NCI-H446 treated with DMSO at 0.1 percent for 48 hours (cell line): ENCODE results near the gene SH2D3A.

Experiments
- DNase-seq: peaks from one replicate; lab custom pipeline; 2025; lab: John Stamatoyannopoulos, UW

SH2D3A gene

DNA sequence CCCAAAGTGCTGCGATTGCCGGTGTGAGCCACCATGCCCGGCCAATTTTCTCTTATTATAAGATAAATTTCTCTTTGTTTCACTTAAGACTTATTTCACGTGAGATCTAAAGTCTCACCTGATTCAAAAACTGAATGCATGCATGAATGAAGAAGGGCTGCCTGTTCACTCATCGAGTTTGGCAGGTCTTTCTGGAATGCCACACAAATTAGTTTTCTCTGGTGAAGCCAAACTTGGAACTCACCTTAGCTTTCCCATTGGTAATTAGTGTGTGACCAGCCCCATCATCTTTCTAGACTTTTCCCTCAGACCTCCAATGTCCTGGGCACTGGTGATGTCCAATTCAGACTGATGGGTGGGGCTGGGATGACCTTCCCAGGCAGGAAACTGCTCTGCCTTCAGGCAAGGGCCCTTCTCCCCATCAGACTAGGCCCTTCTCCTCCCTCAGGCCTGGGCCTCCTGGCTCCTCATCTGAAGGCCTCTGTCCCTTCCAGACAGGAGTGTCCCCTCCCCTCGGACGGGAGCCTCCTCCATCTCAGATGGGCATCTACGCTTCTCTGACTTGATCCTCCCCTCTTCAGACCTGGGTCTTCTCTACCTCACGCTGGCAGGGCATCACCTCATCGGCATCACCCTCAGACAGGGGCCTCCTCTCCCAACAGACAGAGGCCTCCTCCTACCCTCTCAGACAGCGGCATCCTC lies 61.2 kb downstream of the SH2D3A start:
- no peak for DNase-seq
